Measurements from ENCODE around the gene RAP1GDS1. TPM values are rescaled to one million over a fixed set of nuclear protein-coding genes. Genes with fewer than 3 reads are reported as not detected.

RAP1GDS1 gene
- total and polyA plus RNA-seq, 2 of the 4 experiments (the other 2 are of a cell fraction) = 29.0 to 85.1 TPM

GRCh38 chr4:98466868-98467599 is 205.8 kb downstream of the RAP1GDS1 start:
- H2BK20ac ChIP-seq (ENCODE audit: low read depth, low read length) = peak overlapping the region; percentile 47; the same call in 1 of the 2 replicates
- no peak overlapping the region for H4K5ac ChIP-seq (ENCODE audit: low read depth, low read length)
- no peak overlapping the region for H3K4me3 ChIP-seq (ENCODE audit: insufficient read depth, low read depth, low read length)
- H3K9me3 ChIP-seq (ENCODE audit: control insufficient read depth, insufficient read depth, low read length) = 0 out of 2 replicates have a peak, but pooled peaks cover 1% of the 10 kb centered on the region
- dilution Hi-C loops (cut with HindIII; ENCODE audit: low sequenced_read_pairs, unreplicated experiment) = no loop called here
- H3K4ac ChIP-seq (ENCODE audit: low read depth, low read length) = peak overlapping the region; percentile 54
- POLR2A ChIA-PET (ENCODE audit: unreplicated experiment) = no interaction called here
- in situ Hi-C loops (cut with MboI; ENCODE audit: low sequenced_read_pairs) = loop anchor here (5.0 to 25.0 kb wide), 3 partner anchors 190 to 595 kb away; partner anchors contain the start of gene TSPAN5
- H2BK120ac ChIP-seq (ENCODE audit: low read depth, low read length) = peak overlapping the region; percentile 56; the same call in 1 of the 2 replicates
- ATAC-seq (ENCODE audit: low read depth) (peak; percentile 25), DNase-seq (peak; percentile 57)
- H2AK9ac ChIP-seq (replicated peaks; ENCODE audit: low read depth, low read length, poor library complexity) = peak overlapping the region; percentile 21
- H2BK15ac ChIP-seq (ENCODE audit: low read depth, low read length) = peak overlapping the region; percentile 77; the same call in 1 of the 3 replicates
- peaks cover 13% of the 10 kb centered on the region for H3K36me3 ChIP-seq (ENCODE audit: control insufficient read depth, insufficient read depth, low read length)
- no peak overlapping the region for H3K4me2 ChIP-seq (ENCODE audit: low read depth, low read length)
- no peaks in the 10 kb centered on the region for H3K27me3 ChIP-seq (ENCODE audit: control insufficient read depth, insufficient read depth, low read length)
- H3K23ac ChIP-seq (ENCODE audit: low read depth, low read length) = peak overlapping the region; percentile 32; the same call in 1 of the 2 replicates
- peaks cover 6% of the 10 kb centered on the region; the same call in 1 of the 2 replicates for H3K9me1 ChIP-seq (ENCODE audit: insufficient read depth, low read length)
- peak overlapping the region; percentile 82 for H2AFZ ChIP-seq (replicated peaks; ENCODE audit: low read length, poor library complexity)
- H3K14ac ChIP-seq (replicated peaks; ENCODE audit: low read depth, low read length) = peak overlapping the region; percentile 35
- 11% methylated on average over 3 of the region's 8 CpGs; no CpG with 5 or more reads in 1 of the 2 experiments for whole genome bisulfite sequencing, 2 experiments (ENCODE audit: extremely low coverage in 2 of 2, insufficient read length in 1 of 2)
- peak overlapping the region; percentile 47; the same call in 1 of the 2 replicates for H4K91ac ChIP-seq (ENCODE audit: insufficient read depth, low read depth, low read length)
- intact Hi-C loops (cut with micrococcal nuclease) = loop anchor here (1.0 to 10.0 kb wide), 8 partner anchors 190 to 998 kb away; partner anchors contain the start of genes EIF4E and RAP1GDS1
- no peak overlapping the region for H3K56ac ChIP-seq (ENCODE audit: extremely low read depth, insufficient read depth, low read length)
- peak overlapping the region; percentile 59 for H2AK5ac ChIP-seq (ENCODE audit: low read depth, low read length)
- H3K4me1 ChIP-seq (ENCODE audit: control insufficient read depth, insufficient read depth, low read length) = peaks cover 5% of the 10 kb centered on the region
- CTCF ChIA-PET = interaction anchor here (0.7 to 1.7 kb wide), 10 partner anchors 9 to 461 kb away, joined by 3 to 8 read pairs (median 4); partner anchors contain the start of gene EIF4E
- H3K9ac ChIP-seq (ENCODE audit: low read depth, low read length) = no peak overlapping the region
- peak overlapping the region; percentile 10 for H2BK5ac ChIP-seq (ENCODE audit: low read depth, low read length, poor library complexity, severe bottlenecking)
- no TSS peak for BruUV-seq (replicated peaks)
- no peak overlapping the region for H3K18ac ChIP-seq (ENCODE audit: low read depth, low read length)
- H3K27ac ChIP-seq (ENCODE audit: insufficient read depth, low read length) = no peak overlapping the region
- peak overlapping the region in 1 of 2 experiments; percentile 59; a peak in 2 of 4 replicates for H4K8ac ChIP-seq (ENCODE audit: low read depth in 2 of 2, low read length in 2 of 2)
- H3K79me1 ChIP-seq (ENCODE audit: low read depth in 1 of 2, low read length in 2 of 2) = peaks cover 0 to 9% of the 10 kb centered on the region in 2 experiments; a peak in 2 of 4 replicates
- H4K20me1 ChIP-seq (ENCODE audit: insufficient read depth, low read length) = no peaks in the 10 kb centered on the region
- TF ChIP-seq MAZ (IDR thresholded peaks at IDR 0.05; ENCODE audit: borderline replicate concordance, low read depth, low read length) (no peak), USF2 (IDR thresholded peaks at IDR 0.05; ENCODE audit: low read depth, low read length) (no peak), RFX5 (IDR thresholded peaks at IDR 0.05; ENCODE audit: low read depth, low read length) (no peak), RCOR1 (IDR thresholded peaks at IDR 0.05; ENCODE audit: insufficient replicate concordance, low read length) (no peak), SMC3 (IDR thresholded peaks at IDR 0.05; ENCODE audit: low read depth, low read length) (no peak), CTCF (conservative IDR thresholded peaks at IDR 0.05; ENCODE audit: low read depth, low read length) (no peak), NFE2L2 (IDR thresholded peaks at IDR 0.05; ENCODE audit: low read depth, low read length) (no peak), POLR2A (IDR thresholded peaks at IDR 0.05; ENCODE audit: low read depth, low read length) (no peak), MXI1 (IDR thresholded peaks at IDR 0.05; ENCODE audit: borderline replicate concordance, low read depth, low read length) (no peak), ELK1 (IDR thresholded peaks at IDR 0.05; ENCODE audit: borderline replicate concordance, low read depth, low read length) (no peak), CEBPB (IDR thresholded peaks at IDR 0.05; ENCODE audit: low read depth, low read length) (no peak), MAFK (IDR thresholded peaks at IDR 0.05; ENCODE audit: low read depth, low read length) (no peak), CHD1 (IDR thresholded peaks at IDR 0.05; ENCODE audit: low read depth, low read length) (no peak)

Data from IMR-90 (cell line).